OCI-LY3 (cell line): ENCODE data around the gene COPS2.

Source experiments
- H2AFZ ChIP-seq: fragments of 200-600, 300-600 bp; shearing (Covaris generic); 2 replicates; pipeline ENCODE4 v1.6.0; 2014; ENCODE audit warnings: antibody characterized with exemption, low read depth, low read length
- H3K27ac ChIP-seq: fragments of 200-600, 300-600 bp; sonication (generic); 2 replicates; pipeline ENCODE4 v1.5.1; 2014; ENCODE audit warnings: mild to moderate bottlenecking, low read length, moderate library complexity, mixed read lengths
- H3K27me3 ChIP-seq: fragments of 200-600, 300-600 bp; sonication (generic); 2 replicates; pipeline ENCODE4 v1.6.1; 2014; ENCODE audit warnings: low read depth, low read length, mixed read lengths
- H3K36me3 ChIP-seq: fragments of 200-600, 300-600 bp; sonication (generic); replicated peaks from 2 replicates; pipeline ENCODE3; 2014; ENCODE audit warnings: low read depth, low read length, mixed read lengths
- H3K4me1 ChIP-seq: fragments of 300-600, 200-600 bp; sonication (generic); 2 replicates; pipeline ENCODE4 v1.6.1; 2014; ENCODE audit warnings: low read length, mixed read lengths
- H3K4me2 ChIP-seq: fragments of 200-600, 300-600 bp; sonication (generic); 2 replicates; pipeline ENCODE4 v1.6.1; 2014; ENCODE audit warnings: low read length, mixed read lengths
- H3K4me3 ChIP-seq: fragments of 300-600, 200-600 bp; sonication (generic); 2 replicates; pipeline ENCODE4 v1.5.1; 2014; ENCODE audit warnings: antibody characterized with exemption, mild to moderate bottlenecking, low read length, moderate library complexity
- H3K79me2 ChIP-seq: fragments of 300-600, 200-600 bp; shearing (Covaris generic); 2 replicates; pipeline ENCODE4 v1.6.1; 2014; ENCODE audit warnings: mild to moderate bottlenecking, low read length, mixed read lengths
- H3K9ac ChIP-seq: fragments of 300-600, 200-600 bp; shearing (Covaris generic); 2 replicates; pipeline ENCODE4 v1.6.0; 2014; ENCODE audit warnings: mild to moderate bottlenecking, low read length, moderate library complexity
- H3K9me3 ChIP-seq: fragments of 200-600, 300-600 bp; shearing (Covaris generic); 2 replicates; pipeline ENCODE4 v1.6.1; 2014; ENCODE audit warnings: low read length, mixed read lengths; ENCODE audit not compliant: insufficient read depth
- H4K20me1 ChIP-seq: fragments of 200-600, 300-600 bp; sonication (generic); 2 replicates; pipeline ENCODE4 v1.6.1; 2016; ENCODE audit warnings: low read length, mixed read lengths; ENCODE audit not compliant: insufficient read depth
- EZH2phosphoT487 ChIP-seq: fragments of 200-600 bp; shearing (Covaris generic); IDR thresholded peaks from 2 replicates; pipeline ENCODE4 v1.6.1; 2018; ENCODE audit warnings: antibody characterized with exemption, mixed run types, low read depth
- TF ChIP-seq, protein P1 (sequence below): fragments of 200-600, 300-600 bp; sonication (generic); IDR thresholded peaks from 2 replicates; pipeline ENCODE4 v1.5.1; 2014; ENCODE audit warnings: antibody characterized with exemption, low read length, low read depth

Gene COPS2

DNA sequence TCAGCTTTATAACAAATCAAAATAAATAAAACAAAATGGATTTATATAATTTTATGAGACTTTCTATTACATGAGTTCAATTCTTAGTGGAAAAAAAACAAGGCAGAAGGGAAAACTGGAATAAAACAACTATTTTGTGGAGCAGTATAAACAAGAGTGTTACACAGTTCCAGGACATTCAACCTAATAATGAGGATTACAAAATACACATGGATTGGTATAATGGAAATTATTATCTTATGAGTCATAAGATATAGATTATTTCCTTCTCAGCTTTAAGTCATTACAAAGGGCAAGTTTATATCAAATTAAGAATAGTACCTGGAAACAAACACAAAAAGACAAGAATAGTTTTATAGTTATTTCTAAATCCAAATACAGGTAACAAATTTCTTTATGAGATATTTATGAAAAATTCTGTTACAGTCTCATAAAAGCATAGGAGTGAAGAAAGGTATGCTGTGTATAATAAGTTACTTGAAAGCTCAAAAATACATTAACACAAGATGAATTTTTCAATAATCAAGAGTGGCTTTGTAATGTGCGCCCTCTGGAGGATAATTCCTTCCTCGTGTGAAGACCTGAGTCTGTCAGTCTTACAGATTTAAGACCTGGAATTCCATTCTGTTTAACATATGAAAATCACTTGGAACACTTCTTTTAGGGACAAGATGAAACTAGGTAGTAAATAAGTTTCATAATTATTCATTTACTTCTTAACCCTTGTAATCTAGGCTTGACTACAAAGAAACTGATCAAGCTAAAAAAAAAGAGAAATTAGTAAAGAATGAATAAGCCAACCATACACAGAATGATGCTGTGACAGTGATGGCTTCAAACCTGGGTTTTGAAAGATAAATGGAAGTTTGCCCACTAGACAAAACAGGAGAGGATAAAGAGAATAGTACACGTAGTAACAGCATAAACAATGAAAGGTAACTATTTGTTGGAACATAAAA, 9.5 kb downstream of the COPS2 start:
- no peak overlapping the region for H3K9ac ChIP-seq
- TF ChIP-seq, protein P1, sequence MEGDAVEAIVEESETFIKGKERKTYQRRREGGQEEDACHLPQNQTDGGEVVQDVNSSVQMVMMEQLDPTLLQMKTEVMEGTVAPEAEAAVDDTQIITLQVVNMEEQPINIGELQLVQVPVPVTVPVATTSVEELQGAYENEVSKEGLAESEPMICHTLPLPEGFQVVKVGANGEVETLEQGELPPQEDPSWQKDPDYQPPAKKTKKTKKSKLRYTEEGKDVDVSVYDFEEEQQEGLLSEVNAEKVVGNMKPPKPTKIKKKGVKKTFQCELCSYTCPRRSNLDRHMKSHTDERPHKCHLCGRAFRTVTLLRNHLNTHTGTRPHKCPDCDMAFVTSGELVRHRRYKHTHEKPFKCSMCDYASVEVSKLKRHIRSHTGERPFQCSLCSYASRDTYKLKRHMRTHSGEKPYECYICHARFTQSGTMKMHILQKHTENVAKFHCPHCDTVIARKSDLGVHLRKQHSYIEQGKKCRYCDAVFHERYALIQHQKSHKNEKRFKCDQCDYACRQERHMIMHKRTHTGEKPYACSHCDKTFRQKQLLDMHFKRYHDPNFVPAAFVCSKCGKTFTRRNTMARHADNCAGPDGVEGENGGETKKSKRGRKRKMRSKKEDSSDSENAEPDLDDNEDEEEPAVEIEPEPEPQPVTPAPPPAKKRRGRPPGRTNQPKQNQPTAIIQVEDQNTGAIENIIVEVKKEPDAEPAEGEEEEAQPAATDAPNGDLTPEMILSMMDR = peak; percentile 85
- no peak for TF ChIP-seq EZH2phosphoT487
- H2AFZ ChIP-seq = no peak overlapping the region
- H3K36me3 ChIP-seq = peaks cover 29% of the 10 kb centered on the region
- H3K4me2 ChIP-seq = no peak overlapping the region
- peaks cover 13% of the 10 kb centered on the region for H3K4me1 ChIP-seq
- H3K9me3 ChIP-seq = no peaks in the 10 kb centered on the region
- H3K4me3 ChIP-seq = no peak overlapping the region
- no peak overlapping the region for H3K27ac ChIP-seq
- no peaks in the 10 kb centered on the region for H3K27me3 ChIP-seq
- H4K20me1 ChIP-seq = peaks cover 57% of the 10 kb centered on the region
- peaks cover 89% of the 10 kb centered on the region for H3K79me2 ChIP-seq

DNA sequence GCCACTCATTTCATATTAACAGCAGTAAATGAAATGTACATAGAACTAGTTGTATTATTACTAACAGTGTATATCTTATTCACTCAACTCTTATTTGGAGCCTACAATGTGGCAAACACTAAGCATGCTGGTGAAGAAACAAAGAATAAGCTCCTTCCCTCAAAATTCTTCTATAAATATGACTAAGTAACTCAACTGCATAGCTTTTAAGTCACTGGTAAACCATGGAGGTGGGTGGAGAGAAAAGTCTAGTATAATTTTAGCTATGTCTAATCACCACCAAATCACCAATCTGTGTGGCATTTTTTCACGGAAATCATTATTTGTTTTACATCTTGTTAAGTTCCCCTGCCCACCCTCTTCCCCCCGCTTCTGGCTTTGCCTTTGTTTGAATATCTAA, 17.5 kb downstream of the COPS2 start:
- 0 out of 2 replicates have a peak, but pooled peaks cover 2% of the 10 kb centered on the region for H4K20me1 ChIP-seq
- no peaks in the 10 kb centered on the region for H3K4me1 ChIP-seq
- H3K9me3 ChIP-seq = no peaks in the 10 kb centered on the region
- no peak overlapping the region for H3K9ac ChIP-seq
- no peak overlapping the region for H3K4me3 ChIP-seq
- TF ChIP-seq, protein P1 = no peak
- TF ChIP-seq EZH2phosphoT487 = no peak
- peaks cover 24% of the 10 kb centered on the region for H3K79me2 ChIP-seq
- no peak overlapping the region for H3K27ac ChIP-seq
- no peaks in the 10 kb centered on the region for H3K27me3 ChIP-seq
- no peak overlapping the region for H3K4me2 ChIP-seq
- no peak overlapping the region for H2AFZ ChIP-seq
- peaks cover 61% of the 10 kb centered on the region for H3K36me3 ChIP-seq

DNA sequence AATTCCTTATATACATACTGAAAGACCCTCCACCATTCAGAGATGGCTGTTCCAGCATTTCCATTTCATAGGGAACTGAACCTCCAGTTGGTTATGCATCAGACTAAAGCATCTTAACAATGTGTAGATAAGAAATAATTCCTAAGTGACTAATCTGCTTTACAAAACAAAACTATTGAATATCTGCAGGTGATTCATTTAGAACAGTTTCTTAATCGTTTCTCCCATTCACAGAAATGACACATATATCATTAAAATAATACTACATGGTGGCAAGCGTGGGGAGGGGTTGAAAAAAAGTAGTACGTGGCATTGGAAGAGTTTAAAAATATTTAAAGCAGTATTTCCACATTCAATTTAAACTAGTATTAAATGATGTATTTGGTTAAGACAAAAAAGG, 19.5 kb downstream of the COPS2 start:
- no peaks in the 10 kb centered on the region for H3K9me3 ChIP-seq
- H4K20me1 ChIP-seq = 0 out of 2 replicates have a peak, but pooled peaks cover 2% of the 10 kb centered on the region
- H3K4me2 ChIP-seq = no peak overlapping the region
- no peak overlapping the region for H3K27ac ChIP-seq
- no peaks in the 10 kb centered on the region for H3K4me1 ChIP-seq
- no peak overlapping the region for H2AFZ ChIP-seq
- peaks cover 10% of the 10 kb centered on the region for H3K79me2 ChIP-seq
- H3K36me3 ChIP-seq = peaks cover 53% of the 10 kb centered on the region
- no peak overlapping the region for H3K9ac ChIP-seq
- no peak for TF ChIP-seq EZH2phosphoT487
- TF ChIP-seq, protein P1 = no peak
- no peaks in the 10 kb centered on the region for H3K27me3 ChIP-seq
- H3K4me3 ChIP-seq = no peak overlapping the region

DNA sequence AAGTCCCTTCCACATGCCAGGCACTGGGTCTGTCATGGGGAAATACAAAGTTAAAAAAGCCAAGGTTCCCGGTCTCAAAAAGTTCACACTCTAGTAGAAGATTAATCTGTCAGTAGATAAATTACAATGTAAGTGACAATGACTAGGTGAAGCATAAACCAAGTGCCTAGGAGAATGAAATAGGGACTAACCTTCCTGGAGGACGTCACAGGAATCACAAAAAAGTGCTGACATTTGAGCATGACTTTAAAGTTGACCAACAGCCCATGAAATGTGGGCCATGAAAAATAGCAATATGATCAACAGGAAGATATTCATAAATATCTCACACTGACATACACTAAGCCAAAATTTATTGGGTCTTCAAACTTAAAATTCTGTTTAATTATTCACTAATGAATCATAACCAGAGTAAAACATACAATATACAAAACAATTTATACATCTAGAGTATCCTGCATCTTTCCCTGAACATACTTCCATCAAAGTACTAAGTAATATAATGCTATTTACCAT, 20.0 kb downstream of the COPS2 start:
- TF ChIP-seq EZH2phosphoT487 = no peak
- TF ChIP-seq, protein P1 = no peak
- no peaks in the 10 kb centered on the region for H3K9me3 ChIP-seq
- no peak overlapping the region for H3K9ac ChIP-seq
- H3K4me2 ChIP-seq = no peak overlapping the region
- 0 out of 2 replicates have a peak, but pooled peaks cover 2% of the 10 kb centered on the region for H4K20me1 ChIP-seq
- H3K79me2 ChIP-seq = peaks cover 6% of the 10 kb centered on the region
- no peak overlapping the region for H3K4me3 ChIP-seq
- no peaks in the 10 kb centered on the region for H3K27me3 ChIP-seq
- H2AFZ ChIP-seq = no peak overlapping the region
- no peaks in the 10 kb centered on the region for H3K4me1 ChIP-seq
- peaks cover 54% of the 10 kb centered on the region for H3K36me3 ChIP-seq
- no peak overlapping the region for H3K27ac ChIP-seq
